ENCODE measurements around the gene PCNX1.
"Not testable (repeated sequence)": the region's sequence is repeated elsewhere in the genome, so short reads cannot be mapped to it uniquely, and the experiment has no call there.

The PCNX1 gene

DNA sequence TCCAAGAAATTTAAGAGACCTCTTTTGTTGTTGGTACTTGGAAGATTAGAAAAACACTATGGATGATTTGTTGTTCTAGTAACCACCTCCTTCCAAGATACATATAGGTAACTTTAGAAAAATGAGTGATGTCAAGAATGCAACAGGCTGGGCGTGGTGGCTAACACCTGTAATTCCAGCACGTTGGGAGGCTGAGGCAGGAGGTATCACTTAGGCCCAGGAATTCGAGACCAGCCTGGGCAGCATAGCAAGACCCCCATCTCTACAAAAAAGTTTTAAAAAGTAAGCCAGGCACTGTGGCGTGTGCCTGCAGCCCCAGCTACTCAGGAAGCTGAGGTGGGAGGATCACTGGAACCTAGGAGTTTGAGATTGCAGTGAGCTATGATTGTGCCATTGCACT lies 97.8 kb downstream of the PCNX1 start:
- H3K36me3 Mint-ChIP-seq (ENCODE audit: low read depth): peaks cover 31% of the 10 kb centered on the region
- H3K27ac Mint-ChIP-seq: no peak overlapping the region
- no peak overlapping the region for H3K4me3 Mint-ChIP-seq
- H3K9me3 Mint-ChIP-seq: no peaks in the 10 kb centered on the region
- intact Hi-C loops (cut with micrococcal nuclease): no loop called here
- H3K27me3 Mint-ChIP-seq: no peaks in the 10 kb centered on the region
- H3K4me1 Mint-ChIP-seq (ENCODE audit: low read depth): no peaks in the 10 kb centered on the region

DNA sequence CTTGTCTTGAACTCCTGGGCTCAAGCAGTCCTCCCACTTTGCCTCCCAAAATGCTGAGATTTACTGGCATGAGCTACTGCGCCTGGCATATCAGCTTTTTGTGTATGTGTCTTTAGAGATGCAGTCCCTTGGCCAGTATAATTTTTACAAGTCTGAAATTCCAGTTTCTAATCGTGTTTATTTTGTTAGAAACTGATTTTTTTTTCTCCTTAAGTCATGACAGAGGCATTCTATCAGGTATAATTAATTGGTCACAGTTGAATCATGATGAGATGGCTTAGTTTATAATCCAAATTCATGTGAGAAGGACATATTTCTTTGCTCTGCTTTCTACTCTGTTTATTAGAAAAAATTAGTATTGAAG lies 98.9 kb downstream of the PCNX1 start:
- no peaks in the 10 kb centered on the region for H3K27me3 Mint-ChIP-seq
- H3K4me1 Mint-ChIP-seq (ENCODE audit: low read depth): no peaks in the 10 kb centered on the region
- intact Hi-C loops (cut with micrococcal nuclease): no loop called here
- no peak overlapping the region for H3K27ac Mint-ChIP-seq
- H3K4me3 Mint-ChIP-seq: no peak overlapping the region
- peaks cover 31% of the 10 kb centered on the region for H3K36me3 Mint-ChIP-seq (ENCODE audit: low read depth)
- H3K9me3 Mint-ChIP-seq: no peaks in the 10 kb centered on the region

DNA sequence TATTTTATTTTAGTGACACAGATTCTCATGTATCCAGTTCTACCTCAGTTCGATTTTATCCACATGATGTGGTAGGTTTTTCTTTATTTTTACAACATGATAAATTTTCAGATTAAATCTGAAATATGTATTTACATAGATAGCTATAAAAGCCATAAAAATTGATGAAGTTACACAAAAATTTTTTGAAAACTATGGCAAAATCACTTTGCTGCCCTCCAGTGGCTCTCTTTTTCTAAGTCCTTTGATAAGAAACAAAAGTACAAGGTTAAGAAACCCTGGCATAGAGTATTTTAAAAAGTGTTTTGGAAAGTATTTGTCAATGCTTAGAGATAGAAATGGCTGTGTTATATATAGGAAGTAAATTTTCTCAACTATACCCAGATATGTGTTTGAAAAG lies 104.2 kb downstream of the PCNX1 start:
- Mint-ChIP-seq H3K36me3 (ENCODE audit: low read depth) (peaks cover 49% of the 10 kb centered on the region), H3K27ac (no peak overlapping the region), H3K9me3 (no peaks in the 10 kb centered on the region), H3K4me3 (no peak overlapping the region), H3K27me3 (no peaks in the 10 kb centered on the region), H3K4me1 (ENCODE audit: low read depth) (no peaks in the 10 kb centered on the region)
- intact Hi-C loops (cut with micrococcal nuclease): no loop called here

DNA sequence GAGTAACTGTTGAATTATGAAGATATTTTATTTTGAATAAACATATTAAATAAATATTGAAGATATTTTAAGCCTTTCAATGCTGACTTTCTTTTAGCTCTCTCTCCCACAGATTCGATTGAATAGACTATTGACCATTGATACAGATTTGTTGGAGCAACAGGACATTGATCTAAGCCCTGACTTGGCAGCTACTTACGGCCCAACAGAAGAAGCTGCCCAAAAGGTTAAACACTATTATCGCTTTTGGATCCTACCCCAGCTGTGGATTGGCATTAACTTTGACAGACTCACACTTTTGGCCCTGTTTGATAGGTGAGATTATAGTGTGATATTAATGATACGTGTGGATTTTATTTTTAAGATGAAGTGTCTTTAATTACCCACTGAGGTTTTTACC lies 105.6 kb downstream of the PCNX1 start:
- H3K4me1 Mint-ChIP-seq (ENCODE audit: low read depth): no peaks in the 10 kb centered on the region
- no peak overlapping the region for H3K27ac Mint-ChIP-seq
- peaks cover 56% of the 10 kb centered on the region for H3K36me3 Mint-ChIP-seq (ENCODE audit: low read depth)
- H3K9me3 Mint-ChIP-seq: no peaks in the 10 kb centered on the region
- no peak overlapping the region for H3K4me3 Mint-ChIP-seq
- no peaks in the 10 kb centered on the region for H3K27me3 Mint-ChIP-seq
- intact Hi-C loops (cut with micrococcal nuclease): no loop called here

DNA sequence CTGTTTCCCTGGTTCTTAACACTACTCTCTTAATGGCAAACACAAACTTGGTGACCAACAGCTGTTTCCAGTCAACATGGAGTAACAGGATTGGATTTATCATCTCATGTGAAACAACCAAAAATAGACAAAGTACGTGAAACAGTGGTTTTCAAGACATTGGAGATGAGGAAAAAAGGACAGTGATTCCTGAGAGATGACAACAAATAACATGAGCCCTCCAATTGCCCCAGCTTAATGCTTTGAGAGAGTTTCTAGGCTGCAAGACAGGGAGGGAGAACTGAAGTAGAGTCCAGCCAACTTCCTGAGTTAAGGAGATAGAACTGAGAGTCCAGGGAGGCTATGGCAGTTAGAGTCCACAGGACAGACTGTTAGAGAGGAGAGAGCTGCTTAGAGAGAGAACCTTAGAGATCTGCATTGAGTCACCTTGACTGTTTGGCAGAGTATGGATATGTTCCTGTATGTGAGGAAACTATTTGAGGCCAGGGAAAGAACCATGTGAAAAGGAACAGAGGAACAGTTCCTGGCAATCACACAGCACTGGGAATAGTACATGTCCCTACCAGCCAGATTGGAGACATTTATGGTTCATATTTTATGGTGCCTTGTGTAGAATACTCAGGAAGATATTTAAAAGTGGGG lies 106.4 kb downstream of the PCNX1 start:
- H3K4me3 Mint-ChIP-seq: no peak overlapping the region
- no peak overlapping the region for H3K27ac Mint-ChIP-seq
- H3K36me3 Mint-ChIP-seq (ENCODE audit: low read depth): peaks cover 56% of the 10 kb centered on the region
- H3K4me1 Mint-ChIP-seq (ENCODE audit: low read depth): no peaks in the 10 kb centered on the region
- H3K27me3 Mint-ChIP-seq: no peaks in the 10 kb centered on the region
- no peaks in the 10 kb centered on the region for H3K9me3 Mint-ChIP-seq
- intact Hi-C loops (cut with micrococcal nuclease): no loop called here

DNA sequence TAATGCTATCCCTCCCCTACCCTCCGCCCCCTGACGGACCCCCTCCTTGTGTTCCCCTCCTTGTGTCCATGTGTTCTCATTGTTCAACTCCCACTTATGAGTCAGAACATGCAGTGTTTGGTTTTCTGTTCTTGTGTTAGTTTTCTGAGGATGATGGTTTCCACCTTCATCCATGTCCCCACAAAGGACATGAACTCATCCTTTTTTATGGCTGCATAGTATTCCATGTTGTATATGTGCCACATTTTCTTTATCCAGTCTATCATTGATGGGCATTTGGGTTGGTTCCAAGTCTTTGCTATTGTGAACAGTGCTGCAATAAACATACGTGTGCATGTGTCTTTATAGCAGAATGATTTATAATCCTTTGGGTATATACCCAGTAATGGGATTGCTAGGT lies 112.7 kb downstream of the PCNX1 start:
- H3K9me3 Mint-ChIP-seq; H3K4me3 Mint-ChIP-seq; H3K27me3 Mint-ChIP-seq; H3K27ac Mint-ChIP-seq; intact Hi-C loops (cut with micrococcal nuclease): not testable (repeated sequence)
- Mint-ChIP-seq H3K4me1 (ENCODE audit: low read depth) (peaks cover 11% of the 10 kb centered on the region), H3K36me3 (ENCODE audit: low read depth) (peaks cover 78% of the 10 kb centered on the region)

DNA sequence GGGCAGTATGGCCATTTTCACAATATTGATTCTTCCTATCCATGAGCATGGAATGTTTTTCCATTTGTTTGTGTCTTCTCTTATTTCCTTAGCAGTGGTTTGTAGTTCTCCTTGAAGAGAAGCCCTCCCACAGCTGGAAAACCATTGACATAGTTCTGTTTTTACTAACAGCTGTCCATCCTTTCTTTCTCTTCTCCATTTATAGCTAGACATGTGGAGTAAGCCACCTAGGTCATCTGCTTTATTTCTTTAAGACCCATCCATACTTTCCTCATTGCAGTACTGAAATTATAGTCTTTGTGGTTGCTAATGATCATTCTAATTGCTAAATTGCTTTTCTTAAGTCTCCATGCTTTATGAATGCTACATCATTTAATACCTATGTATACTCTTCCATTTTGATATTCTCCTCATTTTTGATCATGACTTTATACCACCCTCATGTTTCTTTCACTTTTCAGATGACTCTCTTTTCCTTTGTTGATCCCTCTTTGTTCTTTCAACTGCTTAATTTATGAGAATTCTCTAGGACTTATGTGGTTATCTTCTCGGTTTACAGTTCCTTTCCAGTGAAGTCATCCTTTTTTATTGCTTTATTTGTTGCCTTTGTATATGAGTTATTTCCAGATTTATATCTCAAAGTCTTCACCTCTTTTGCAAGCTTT lies 114.2 kb downstream of the PCNX1 start:
- H3K9me3 Mint-ChIP-seq: no peaks in the 10 kb centered on the region
- peaks cover 11% of the 10 kb centered on the region for H3K4me1 Mint-ChIP-seq (ENCODE audit: low read depth)
- H3K4me3 Mint-ChIP-seq: no peak overlapping the region
- no peak overlapping the region for H3K27ac Mint-ChIP-seq
- intact Hi-C loops (cut with micrococcal nuclease): no loop called here
- H3K36me3 Mint-ChIP-seq (ENCODE audit: low read depth): peaks cover 62% of the 10 kb centered on the region
- no peaks in the 10 kb centered on the region for H3K27me3 Mint-ChIP-seq

DNA sequence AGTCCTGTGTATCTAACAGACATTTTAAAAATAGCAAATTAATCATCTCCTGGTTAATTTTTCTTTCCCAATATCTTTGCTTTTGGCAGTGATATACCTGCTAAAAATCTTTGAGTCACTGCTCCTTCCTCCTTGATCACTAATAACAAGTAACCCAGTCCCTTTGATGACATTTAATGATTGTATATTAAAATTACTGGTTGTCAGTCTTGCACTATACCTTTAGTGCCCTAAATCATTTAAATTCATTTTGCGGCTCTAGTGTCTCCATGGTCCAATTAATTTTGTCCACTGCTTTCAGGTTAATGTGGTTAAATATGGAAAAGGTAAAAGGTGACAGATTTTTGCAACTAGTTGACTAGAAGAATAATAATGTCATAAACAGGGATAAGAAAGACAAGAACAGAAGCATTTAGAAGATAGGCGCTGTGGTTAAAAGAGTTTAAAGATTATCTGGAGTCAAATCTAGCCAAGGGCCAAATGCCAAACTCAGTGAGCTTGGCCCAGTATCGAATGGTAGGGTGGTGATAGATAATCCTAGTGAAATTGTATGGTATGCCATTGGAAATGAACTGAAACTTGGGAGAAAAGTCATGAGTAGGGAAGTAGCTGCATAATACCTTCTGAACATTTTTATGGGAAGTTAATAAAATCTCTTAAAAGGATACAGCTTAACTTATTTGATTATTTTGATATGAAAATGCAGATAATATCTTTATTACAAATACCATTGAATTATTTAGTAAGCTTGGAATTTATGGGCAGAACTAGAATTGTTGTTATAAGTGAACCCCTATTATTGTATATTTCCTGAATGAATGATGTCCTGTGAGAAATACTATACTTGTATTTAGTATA lies 115.0 kb downstream of the PCNX1 start:
- H3K27me3 Mint-ChIP-seq: no peaks in the 10 kb centered on the region
- H3K4me1 Mint-ChIP-seq (ENCODE audit: low read depth): peaks cover 11% of the 10 kb centered on the region
- no peak overlapping the region for H3K4me3 Mint-ChIP-seq
- no peak overlapping the region for H3K27ac Mint-ChIP-seq
- H3K9me3 Mint-ChIP-seq: no peaks in the 10 kb centered on the region
- intact Hi-C loops (cut with micrococcal nuclease): no loop called here
- peaks cover 61% of the 10 kb centered on the region for H3K36me3 Mint-ChIP-seq (ENCODE audit: low read depth)

DNA sequence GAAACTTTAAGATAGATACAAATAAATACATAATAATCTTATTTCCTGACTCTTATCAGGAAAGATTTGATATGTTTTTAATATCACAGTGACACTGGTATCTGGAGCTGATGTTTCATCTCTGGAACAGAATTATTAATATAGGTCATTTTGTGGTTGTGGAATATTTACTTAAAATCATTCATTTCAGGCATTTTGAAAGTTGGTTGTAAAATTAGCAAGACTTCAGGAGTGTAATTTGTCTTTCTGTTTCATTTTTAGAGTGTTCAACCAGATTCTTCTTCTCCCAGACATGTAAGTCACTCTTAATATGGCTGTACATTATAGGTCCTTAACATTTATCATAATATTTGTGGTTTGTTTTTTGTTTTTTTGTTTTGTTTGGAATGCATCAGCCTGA lies 115.7 kb downstream of the PCNX1 start:
- Mint-ChIP-seq H3K36me3 (ENCODE audit: low read depth) (peaks cover 61% of the 10 kb centered on the region), H3K27ac (no peak overlapping the region), H3K9me3 (no peaks in the 10 kb centered on the region)

DNA sequence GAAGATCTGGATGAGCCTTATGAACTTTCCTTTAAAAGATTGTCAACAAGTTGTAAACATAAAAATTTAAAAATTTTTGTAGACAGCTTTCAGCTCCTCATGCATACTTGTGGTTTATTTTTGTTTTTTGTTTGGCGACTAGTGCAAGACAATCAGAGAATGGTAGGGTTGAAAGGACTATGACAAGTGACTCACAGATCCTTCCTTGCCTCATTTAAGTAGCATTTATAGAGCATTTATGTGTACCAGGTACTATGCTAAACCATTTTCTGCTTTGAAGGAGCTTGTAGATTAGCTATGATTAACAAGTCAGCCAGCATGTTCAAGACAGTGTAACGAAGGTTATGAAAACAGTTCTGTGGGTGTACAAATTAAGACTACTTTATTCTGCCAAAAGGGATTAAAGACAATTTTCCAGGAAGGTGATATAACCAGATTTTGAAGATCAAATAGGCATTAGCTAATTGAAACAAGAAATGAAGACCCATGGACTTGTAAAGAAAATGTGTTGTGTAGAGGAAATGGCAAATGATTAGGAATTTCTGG lies 122.0 kb downstream of the PCNX1 start:
- Mint-ChIP-seq H3K27ac (no peak overlapping the region), H3K36me3 (ENCODE audit: low read depth) (peaks cover 56% of the 10 kb centered on the region)
- intact Hi-C loops (cut with micrococcal nuclease): no loop called here

More for the DNA sequence above, 115.7 kb downstream of the PCNX1 start:
- Mint-ChIP-seq H3K4me1 (ENCODE audit: low read depth) (peaks cover 11% of the 10 kb centered on the region), H3K4me3 (no peak overlapping the region), H3K27me3 (no peaks in the 10 kb centered on the region)
- intact Hi-C loops (cut with micrococcal nuclease): no loop called here

DNA sequence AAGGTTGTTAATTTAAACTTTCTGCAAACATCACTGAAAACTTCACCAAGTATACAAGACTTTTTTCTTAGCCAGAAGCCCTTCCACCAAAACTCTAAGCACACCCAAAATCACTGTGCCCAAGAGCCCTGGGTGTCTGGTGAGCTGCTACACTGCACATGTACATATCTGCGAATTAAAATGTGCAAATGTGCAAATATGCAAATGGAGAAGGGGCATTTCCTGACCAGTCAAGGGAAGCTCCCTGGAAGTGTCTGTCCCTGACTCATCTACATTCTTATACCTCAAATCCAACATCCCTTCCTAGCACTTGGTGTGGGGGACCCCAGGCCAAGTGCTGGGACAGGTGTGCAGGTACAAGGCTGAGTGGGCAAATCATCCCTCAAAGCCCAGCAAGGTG lies 123.7 kb downstream of the PCNX1 start:
- Mint-ChIP-seq H3K4me1 (ENCODE audit: low read depth) (no peaks in the 10 kb centered on the region), H3K27me3 (no peaks in the 10 kb centered on the region), H3K9me3 (no peaks in the 10 kb centered on the region), H3K36me3 (ENCODE audit: low read depth) (peaks cover 65% of the 10 kb centered on the region), H3K4me3 (no peak overlapping the region), H3K27ac (no peak overlapping the region)
- intact Hi-C loops (cut with micrococcal nuclease): no loop called here

More for the DNA sequence above, 122.0 kb downstream of the PCNX1 start:
- no peak overlapping the region for H3K4me3 Mint-ChIP-seq
- H3K27me3 Mint-ChIP-seq: no peaks in the 10 kb centered on the region
- H3K9me3 Mint-ChIP-seq: no peaks in the 10 kb centered on the region
- H3K4me1 Mint-ChIP-seq (ENCODE audit: low read depth): no peaks in the 10 kb centered on the region

DNA sequence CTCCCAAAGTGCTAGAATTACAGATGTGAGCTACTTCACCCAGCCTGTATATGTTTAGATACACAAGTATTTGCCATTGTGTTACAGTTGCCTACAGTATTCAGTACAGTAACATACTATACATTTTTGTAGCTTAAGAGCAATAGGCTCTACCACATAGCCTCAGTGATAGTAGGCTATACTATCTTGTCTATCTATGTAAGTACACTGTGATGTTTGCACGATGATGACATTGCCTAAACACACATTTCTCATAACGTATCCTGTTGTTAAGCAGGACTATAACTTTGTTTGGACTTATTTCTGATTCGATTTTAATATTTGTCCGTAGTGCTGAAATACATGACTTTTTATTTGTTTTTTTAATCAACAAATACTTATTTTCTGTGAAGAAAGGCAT lies 129.2 kb downstream of the PCNX1 start:
- Mint-ChIP-seq H3K36me3 (ENCODE audit: low read depth) (peaks cover 66% of the 10 kb centered on the region), H3K4me1 (ENCODE audit: low read depth) (no peaks in the 10 kb centered on the region), H3K27me3 (no peaks in the 10 kb centered on the region), H3K27ac (no peak overlapping the region), H3K9me3 (peaks cover 17% of the 10 kb centered on the region), H3K4me3 (no peak overlapping the region)
- intact Hi-C loops (cut with micrococcal nuclease): no loop called here

DNA sequence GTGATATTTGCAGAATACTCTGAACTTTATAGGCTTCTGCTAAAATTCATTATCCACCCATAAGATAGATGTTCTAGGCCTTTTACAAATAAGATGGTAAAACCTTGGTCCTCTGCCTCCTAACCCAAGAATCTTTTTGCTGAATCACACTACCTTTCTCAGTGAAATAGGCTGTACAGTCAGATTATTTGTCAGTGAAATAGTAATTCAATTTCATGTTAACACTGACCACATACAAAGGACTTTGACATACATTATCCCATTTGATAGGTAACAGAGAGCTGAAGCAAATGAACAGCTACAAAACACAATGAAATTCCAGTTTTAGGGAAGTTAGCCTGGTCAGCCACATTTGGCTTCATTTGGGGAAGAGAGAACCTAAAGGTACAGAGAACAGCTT lies 141.1 kb downstream of the PCNX1 start:
- H3K36me3 Mint-ChIP-seq (ENCODE audit: low read depth): peaks cover 27% of the 10 kb centered on the region

DNA sequence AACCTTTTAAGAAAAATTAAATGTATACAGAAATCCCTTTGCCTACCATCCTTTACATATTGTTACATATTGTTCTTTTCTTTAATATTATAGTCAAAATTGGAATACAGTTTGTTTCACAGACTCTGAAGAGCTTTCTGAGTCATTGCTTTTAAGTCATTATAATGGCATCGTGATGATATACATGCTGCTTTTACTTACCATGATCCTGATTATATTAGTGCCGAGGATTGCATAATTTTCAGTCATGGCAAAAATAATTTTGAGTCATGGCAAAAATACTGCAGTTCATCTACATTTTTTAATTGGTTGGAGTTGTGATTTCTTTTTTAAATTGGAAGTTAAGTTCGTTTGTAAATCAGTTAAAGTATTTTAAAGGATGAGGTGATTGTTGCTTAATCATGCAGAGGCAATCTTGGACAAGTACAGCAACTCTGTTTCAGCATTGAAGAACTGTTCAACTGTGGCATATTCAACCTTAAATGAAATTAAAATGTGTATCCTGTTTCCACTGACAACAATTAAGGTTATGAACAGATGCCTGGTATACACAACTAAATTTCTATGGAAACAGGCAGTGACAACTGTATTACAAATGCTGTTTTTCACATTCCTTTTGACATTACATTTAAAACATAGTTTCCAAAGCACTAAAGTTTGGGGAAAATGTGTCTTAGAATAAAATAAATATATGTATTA lies 142.3 kb downstream of the PCNX1 start:
- H3K4me3 Mint-ChIP-seq: no peak overlapping the region
- intact Hi-C loops (cut with micrococcal nuclease): no loop called here
- no peaks in the 10 kb centered on the region for H3K27me3 Mint-ChIP-seq
- peaks cover 16% of the 10 kb centered on the region for H3K36me3 Mint-ChIP-seq (ENCODE audit: low read depth)
- H3K4me1 Mint-ChIP-seq (ENCODE audit: low read depth): peaks cover 11% of the 10 kb centered on the region
- no peaks in the 10 kb centered on the region for H3K9me3 Mint-ChIP-seq
- H3K27ac Mint-ChIP-seq: no peak overlapping the region

More for the DNA sequence above, 141.1 kb downstream of the PCNX1 start:
- H3K4me1 Mint-ChIP-seq (ENCODE audit: low read depth): peaks cover 11% of the 10 kb centered on the region
- no peak overlapping the region for H3K4me3 Mint-ChIP-seq
- intact Hi-C loops (cut with micrococcal nuclease): no loop called here
- no peak overlapping the region for H3K27ac Mint-ChIP-seq
- no peaks in the 10 kb centered on the region for H3K9me3 Mint-ChIP-seq
- H3K27me3 Mint-ChIP-seq: no peaks in the 10 kb centered on the region
